PC-3 (cell line): Measurements from ENCODE around the gene SEPTIN12. TPM values are rescaled to one million over a fixed set of nuclear protein-coding genes. Genes with fewer than 3 reads are reported as not detected.

Experiments used
- ATAC-seq: fragments of 200-7000 bp; cut with Tn5 transposase; 2 replicates; pipeline ENCODE4 v1.9.1; 2020; ENCODE audit warnings: mild to moderate bottlenecking, moderate library complexity
- BruUV-seq: library from RNA; stranded (reverse); fragments of 400-500 nt; replicated peaks from 2 replicates; lab custom pipeline; 2021; lab: Mats Ljungman, UMichigan
- CTCF ChIA-PET: fragments of 300-600 bp; sonication (Branson Sonifier 250); formaldehyde crosslinking; loops from one replicate; lab custom pipeline; 2022; ENCODE audit warnings: antibody characterized with exemption; lab: Charles Lee
- POLR2A ChIA-PET: fragments of 300-600 bp; sonication (Branson Sonifier 250); formaldehyde crosslinking; loops from one replicate; lab custom pipeline; 2022; ENCODE audit warnings: antibody characterized with exemption; ENCODE audit not compliant: unreplicated experiment; lab: Charles Lee
- DNase-seq: peaks from one replicate; pipeline ENCODE4 v3.0.0-alpha.2; 2015
- H2AFZ ChIP-seq: fragments of 300-600 bp; sonication (generic); 2 replicates; pipeline ENCODE4 v1.6.0; 2016; ENCODE audit warnings: antibody characterized with exemption, low read length
- H3F3A ChIP-seq: fragments of 300-600 bp; sonication (generic); one replicate; pipeline ENCODE4 v1.6.0; 2017; ENCODE audit warnings: antibody characterized with exemption, low read length, control low read depth, mild to moderate bottlenecking; ENCODE audit not compliant: unreplicated experiment
- H3K27ac ChIP-seq: fragments of 300-600 bp; sonication (generic); 2 replicates; pipeline ENCODE4 v1.5.1; 2016; ENCODE audit warnings: mild to moderate bottlenecking, low read length
- H3K27me3 ChIP-seq: fragments of 300-600 bp; sonication (generic); 2 replicates; pipeline ENCODE4 v1.6.1; 2016; ENCODE audit warnings: low read length, mixed read lengths
- H3K36me3 ChIP-seq: fragments of 300-600 bp; sonication (generic); 2 replicates; pipeline ENCODE4 v1.6.1; 2016; ENCODE audit warnings: low read depth, mixed run types, low read length, mixed read lengths
- H3K4me1 ChIP-seq: fragments of 300-600 bp; sonication (generic); 2 replicates; pipeline ENCODE4 v1.5.1; 2016; ENCODE audit warnings: low read length; ENCODE audit not compliant: insufficient read depth
- H3K4me2 ChIP-seq: fragments of 300-600 bp; sonication (generic); 2 replicates; pipeline ENCODE4 v1.6.0; 2016; ENCODE audit warnings: low read length
- H3K4me3 ChIP-seq: fragments of 300-600 bp; sonication (generic); 2 replicates; pipeline ENCODE4 v1.5.1; 2016; ENCODE audit warnings: mild to moderate bottlenecking, low read length, mixed read lengths
- H3K79me2 ChIP-seq: fragments of 300-600 bp; sonication (generic); 2 replicates; pipeline ENCODE4 v1.6.1; 2017; ENCODE audit warnings: low read length, mixed read lengths
- H3K9ac ChIP-seq: fragments of 300-600 bp; sonication (generic); 2 replicates; pipeline ENCODE4 v1.6.0; 2016; ENCODE audit warnings: mild to moderate bottlenecking, low read length
- H3K9me2 ChIP-seq: fragments of 300-600 bp; sonication (generic); replicated peaks from 2 replicates; pipeline ENCODE4 v1.6.1; 2016; ENCODE audit warnings: mixed run types, low read length, mixed read lengths
- H3K9me3 ChIP-seq: fragments of 300-600 bp; sonication (generic); 2 replicates; pipeline ENCODE4 v1.6.1; 2016; ENCODE audit warnings: low read length, mixed read lengths
- H4K20me1 ChIP-seq: fragments of 300-600 bp; sonication (generic); 2 replicates; pipeline ENCODE4 v1.6.1; 2016; ENCODE audit warnings: low read length, mixed read lengths
- CTCF ChIP-seq: fragments of 300-600 bp; sonication (generic); conservative IDR thresholded peaks from 2 replicates; pipeline ENCODE4 v1.5.1; 2017; ENCODE audit warnings: antibody characterized with exemption, low read depth, mild to moderate bottlenecking, low read length
- EZH2 ChIP-seq: fragments of 300-600 bp; sonication (generic); IDR thresholded peaks from one replicate; pipeline ENCODE4 v1.6.1; 2017; ENCODE audit warnings: antibody characterized with exemption, mild to moderate bottlenecking, low read length; ENCODE audit not compliant: unreplicated experiment
- EZH2phosphoT487 ChIP-seq: fragments of 300-600 bp; sonication (generic); IDR thresholded peaks from 2 replicates; pipeline ENCODE4 v1.6.1; 2018; ENCODE audit warnings: mild to moderate bottlenecking, antibody characterized with exemption, low read length, borderline replicate concordance
- intact Hi-C: fragments of 100-400 bp; cut with micrococcal nuclease; formaldehyde crosslinking; loops from 2 replicates; pipeline ENCODE4 v1.9.0; 2023
- total RNA-seq: library from RNA; depleted of rRNA; stranded (reverse); fragments of >200 nt; gene quantifications from 2 replicates; pipeline ENCODE4 v1.2.3, GENCODE V29; 2014

Gene SEPTIN12
- total RNA-seq, 1 experiment from 2014 or later: not detected

GRCh38 chr16:4795828-4796572 lies 7.9 kb upstream of the SEPTIN12 start:
- Histone ChIP-seq H3K9me3 (no peaks in the 10 kb centered on the region), H3K27ac (no peak overlapping the region), H3K4me3 (no peak overlapping the region), H2AFZ (no peak overlapping the region), H3F3A (no peaks in the 10 kb centered on the region), H3K79me2 (no peaks in the 10 kb centered on the region), H3K4me1 (0 out of 2 replicates have a peak, but pooled peaks cover 2% of the 10 kb centered on the region), H3K36me3 (no peaks in the 10 kb centered on the region), H4K20me1 (no peaks in the 10 kb centered on the region), H3K27me3 (no peaks in the 10 kb centered on the region), H3K9ac (no peak overlapping the region), H3K4me2 (no peak overlapping the region), H3K9me2 (no peaks in the 10 kb centered on the region)
- ChIA-PET POLR2A (no interaction called here), CTCF (no interaction called here)
- intact Hi-C loops: no loop called here
- ATAC-seq (no peak), DNase-seq (no peak)
- TF ChIP-seq CTCF: no peak
- TF ChIP-seq EZH2phosphoT487: no peak
- no peak for TF ChIP-seq EZH2
- no TSS peak for BruUV-seq

- DNase-seq (no peak), ATAC-seq (no peak)
- BruUV-seq: no TSS peak
- no peaks in the 10 kb centered on the region for H3K36me3 ChIP-seq
- no peaks in the 10 kb centered on the region for H4K20me1 ChIP-seq
- H3K4me3 ChIP-seq: no peak within 1 kb of the TSS
- no peaks in the 10 kb centered on the region for H3K9me3 ChIP-seq
- H3K9ac ChIP-seq: no peak within 1 kb of the TSS
- intact Hi-C loops: no loop called here
- H3F3A ChIP-seq: no peaks in the 10 kb centered on the region
- POLR2A ChIA-PET: no interaction called here
- no peaks in the 10 kb centered on the region for H3K9me2 ChIP-seq
- TF ChIP-seq EZH2phosphoT487 (no peak), CTCF (no peak), EZH2 (no peak)
- no peak within 1 kb of the TSS for H3K4me2 ChIP-seq
- no peak within 1 kb of the TSS for H3K27ac ChIP-seq
- H3K4me1 ChIP-seq: no peaks in the 10 kb centered on the region
- no peaks in the 10 kb centered on the region for H3K27me3 ChIP-seq
- CTCF ChIA-PET: no interaction called here
- H2AFZ ChIP-seq: no peak within 1 kb of the TSS
- no peaks in the 10 kb centered on the region for H3K79me2 ChIP-seq
These were observed 7.2 kb upstream of the SEPTIN12 start, which contains the start of gene SMIM22 for GRCh38 chr16:4795181-4795827. Gene SMIM22, plus strand, starts transcription at chr16:4795369. Its CDS starts 366 bp downstream, at chr16:4795735.
